Muscle layer of duodenum (tissue), 2 donors: ENCODE measurements around the gene KCNN3.

Source experiments
- H3K27ac ChIP-seq: one replicate; pipeline ENCODE4 v1.7.0; 2013; ENCODE audit warnings: mild to moderate bottlenecking, low read length
- H3K27me3 ChIP-seq: one replicate; pipeline ENCODE4 v1.7.0; 2013; ENCODE audit warnings: low read depth, mild to moderate bottlenecking, control low read depth, low read length
- H3K36me3 ChIP-seq, 2 donors: one replicate each; pipeline ENCODE4 v1.7.0; 2013; ENCODE audit warnings: low read length in 2 of 2, control low read depth in 1 of 2, mild to moderate bottlenecking in 1 of 2; ENCODE audit not compliant: insufficient read depth in 2 of 2, control insufficient read depth in 1 of 2
- H3K4me1 ChIP-seq, 2 donors: one replicate each; pipeline ENCODE4 v1.7.0; 2013; ENCODE audit warnings: low read length in 2 of 2, mild to moderate bottlenecking in 2 of 2, control low read depth in 1 of 2, moderate library complexity in 1 of 2; ENCODE audit not compliant: insufficient read depth in 2 of 2, control insufficient read depth in 1 of 2
- H3K4me3 ChIP-seq, 2 donors: one replicate each; pipeline ENCODE4 v1.7.0; 2013; ENCODE audit warnings: low read length in 2 of 2, low read depth in 1 of 2, mild to moderate bottlenecking in 1 of 2
- H3K9me3 ChIP-seq, 2 donors: one replicate each; pipeline ENCODE4 v1.7.0; 2013; ENCODE audit warnings: low read length in 2 of 2, control low read depth in 1 of 2, mild to moderate bottlenecking in 1 of 2; ENCODE audit not compliant: control insufficient read depth in 1 of 2
- donor health status: healthy.

The KCNN3 gene

DNA sequence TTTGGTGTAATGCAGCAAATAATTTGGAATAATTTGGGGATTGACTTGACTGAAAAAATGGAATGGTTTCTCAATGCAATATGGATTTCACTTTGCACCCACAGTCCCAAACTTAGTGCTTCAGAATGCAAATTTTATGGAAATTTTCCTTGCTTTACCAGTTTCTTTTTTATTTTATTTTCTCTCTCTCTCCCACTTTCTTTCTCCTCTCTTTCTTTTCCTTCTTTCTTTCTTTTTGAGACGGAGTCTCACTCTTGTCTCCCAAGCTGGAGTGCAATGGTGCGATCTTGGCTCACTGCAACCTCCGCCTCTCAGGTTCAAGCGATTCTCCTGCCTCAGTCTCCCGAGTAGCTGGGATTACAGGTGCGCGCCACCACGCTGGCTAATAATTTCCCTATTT lies 110.3 kb downstream of the KCNN3 start:
- no peaks in the 10 kb centered on the region for H3K9me3 ChIP-seq
- no peak overlapping the region for H3K27ac ChIP-seq
- no peaks in the 10 kb centered on the region for H3K27me3 ChIP-seq
- no peak overlapping the region for H3K4me3 ChIP-seq
- peaks cover 0 to 19% of the 10 kb centered on the region in 2 donors for H3K4me1 ChIP-seq
- H3K36me3 ChIP-seq: no peaks in the 10 kb centered on the region

GRCh38 chr1:154759196-154759595 lies 110.9 kb downstream of the KCNN3 start:
- no peaks in the 10 kb centered on the region for H3K27me3 ChIP-seq
- H3K4me1 ChIP-seq: peaks cover 0 to 19% of the 10 kb centered on the region in 2 donors
- H3K27ac ChIP-seq: no peak overlapping the region
- no peaks in the 10 kb centered on the region for H3K36me3 ChIP-seq
- no peak overlapping the region for H3K4me3 ChIP-seq
- H3K9me3 ChIP-seq: no peaks in the 10 kb centered on the region

- H3K4me1 ChIP-seq: peaks cover 0 to 19% of the 10 kb centered on the region in 2 donors
- H3K9me3 ChIP-seq: no peaks in the 10 kb centered on the region
- H3K36me3 ChIP-seq: peaks cover 0 to 4% of the 10 kb centered on the region in 2 donors
- no peaks in the 10 kb centered on the region for H3K27me3 ChIP-seq
- H3K4me3 ChIP-seq: no peak overlapping the region
- no peak overlapping the region for H3K27ac ChIP-seq
Observed at GRCh38 chr1:154758346-154758745, 111.7 kb downstream of the KCNN3 start.

DNA sequence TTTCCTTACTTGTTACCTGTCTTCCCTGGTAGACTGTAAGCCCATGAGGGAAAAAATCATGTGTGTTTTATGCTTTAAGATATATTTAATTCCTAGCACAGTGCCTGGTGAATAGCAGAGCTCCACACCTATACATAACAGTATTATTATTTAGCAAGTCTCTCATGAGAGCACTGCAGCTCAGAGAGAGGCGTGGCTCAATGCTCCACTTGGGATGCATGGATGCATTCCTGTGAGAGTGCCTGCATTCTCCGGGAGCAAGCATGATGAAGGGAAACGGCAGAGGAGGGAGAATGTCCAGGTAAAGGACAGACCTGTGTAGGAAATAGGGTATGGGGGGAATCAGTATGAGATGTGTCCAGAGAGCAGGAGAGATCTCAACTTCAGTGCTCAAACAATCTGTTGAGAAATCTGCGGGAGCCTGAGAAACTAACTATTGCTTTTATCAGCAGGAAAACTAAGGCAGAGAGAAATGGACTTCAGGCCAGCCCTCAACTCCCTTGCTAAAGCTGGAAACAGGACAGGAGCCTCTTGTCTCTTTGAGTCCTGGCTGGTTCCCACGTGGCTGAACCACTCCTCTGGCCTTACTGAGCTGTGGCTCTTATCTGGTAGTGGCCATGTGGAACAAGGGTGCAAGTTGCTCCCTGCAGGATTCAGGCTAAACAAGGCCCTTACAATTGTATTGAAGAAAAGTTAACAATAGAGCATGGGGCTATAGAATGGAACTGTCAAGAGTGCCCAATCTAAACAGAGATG lies 113.1 kb downstream of the KCNN3 start:
- H3K36me3 ChIP-seq: peaks cover 0 to 4% of the 10 kb centered on the region in 2 donors
- H3K27me3 ChIP-seq: no peaks in the 10 kb centered on the region
- no peak overlapping the region for H3K4me3 ChIP-seq
- no peak overlapping the region for H3K27ac ChIP-seq
- peaks cover 0 to 19% of the 10 kb centered on the region in 2 donors for H3K4me1 ChIP-seq
- H3K9me3 ChIP-seq: no peaks in the 10 kb centered on the region

DNA sequence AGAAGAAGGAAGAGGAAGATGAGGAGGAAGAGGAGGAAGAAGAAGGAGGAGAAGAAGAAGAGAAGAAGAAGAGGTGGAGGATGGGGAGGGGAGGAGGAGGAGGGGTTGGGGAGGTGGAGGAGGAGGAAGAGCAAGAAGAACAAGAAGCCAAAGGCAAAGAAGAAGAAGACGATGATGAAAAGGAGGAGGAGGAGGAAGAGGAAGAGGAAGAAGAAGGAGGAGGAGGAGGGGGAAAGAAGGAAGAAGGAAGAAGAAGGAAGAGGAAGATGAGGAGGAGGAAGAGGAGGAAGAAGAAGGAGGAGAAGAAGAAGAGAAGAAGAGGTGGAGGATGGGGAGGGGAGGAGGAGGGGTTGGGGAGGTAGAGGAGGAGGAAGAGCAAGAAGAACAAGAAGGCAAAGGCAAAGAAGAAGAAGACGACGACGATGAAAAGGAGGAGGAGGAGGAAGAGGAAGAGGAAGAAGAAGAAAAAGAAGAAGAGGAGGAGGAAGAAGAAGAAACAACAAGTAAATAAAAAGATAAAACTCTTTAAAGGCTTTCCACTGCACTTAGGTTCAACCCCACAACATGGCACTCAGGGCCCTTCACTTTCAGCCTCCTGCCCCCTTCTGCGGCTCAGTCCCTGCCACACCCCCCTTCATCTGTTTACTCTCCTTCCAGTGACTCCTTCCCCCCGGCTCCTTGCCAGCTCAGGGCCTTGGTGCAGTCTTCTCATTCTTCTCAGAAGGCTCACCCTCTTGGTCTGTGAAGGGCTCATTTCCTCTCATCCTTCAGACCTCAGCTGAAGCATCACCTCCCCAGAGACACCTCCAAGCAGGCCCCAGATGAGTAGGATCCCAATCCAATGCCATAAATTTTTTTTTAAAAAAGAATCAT lies 114.0 kb downstream of the KCNN3 start:
- no peaks in the 10 kb centered on the region for H3K9me3 ChIP-seq
- H3K4me1 ChIP-seq: peaks cover 0 to 26% of the 10 kb centered on the region in 2 donors
- no peaks in the 10 kb centered on the region for H3K27me3 ChIP-seq
- no peak overlapping the region for H3K4me3 ChIP-seq
- no peak overlapping the region for H3K27ac ChIP-seq
- H3K36me3 ChIP-seq: peaks cover 0 to 4% of the 10 kb centered on the region in 2 donors

- no peaks in the 10 kb centered on the region for H3K9me3 ChIP-seq
- H3K4me3 ChIP-seq: no peak overlapping the region
- H3K27me3 ChIP-seq: no peaks in the 10 kb centered on the region
- H3K36me3 ChIP-seq: peaks cover 0 to 4% of the 10 kb centered on the region in 2 donors
- peaks cover 0 to 31% of the 10 kb centered on the region in 2 donors for H3K4me1 ChIP-seq
- H3K27ac ChIP-seq: no peak overlapping the region
Observed at GRCh38 chr1:154753426-154753825, 116.7 kb downstream of the KCNN3 start.

- Histone ChIP-seq H3K9me3 (no peaks in the 10 kb centered on the region), H3K4me3 (no peak overlapping the region), H3K27me3 (no peaks in the 10 kb centered on the region), H3K36me3 (peaks cover 0 to 4% of the 10 kb centered on the region in 2 donors), H3K27ac (peak overlapping the region; percentile 17), H3K4me1 (peaks cover 0 to 30% of the 10 kb centered on the region in 2 donors)
Observed at GRCh38 chr1:154752273-154753030, 117.6 kb downstream of the KCNN3 start.

DNA sequence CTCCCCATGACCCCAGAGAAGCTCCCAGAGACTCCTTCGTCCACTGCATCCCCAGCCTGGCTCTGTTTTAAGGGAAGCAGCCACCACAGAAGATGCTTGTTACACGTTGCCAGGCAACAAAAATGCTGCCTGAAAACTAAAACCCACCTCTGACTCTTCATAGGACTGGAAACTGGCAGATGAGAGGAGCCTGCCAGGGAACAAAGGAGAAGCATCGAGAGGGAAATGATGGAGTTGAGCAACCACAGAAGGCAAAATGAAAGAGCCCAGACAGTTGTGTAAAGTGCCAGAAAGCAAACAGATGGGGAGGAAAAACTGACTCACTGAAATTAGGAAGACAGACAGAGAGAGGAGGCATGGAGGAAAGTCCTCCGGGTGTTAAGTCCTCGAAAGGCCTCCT lies 118.4 kb downstream of the KCNN3 start:
- no peaks in the 10 kb centered on the region for H3K9me3 ChIP-seq
- peaks cover 0 to 4% of the 10 kb centered on the region in 2 donors for H3K36me3 ChIP-seq
- H3K27ac ChIP-seq: peak overlapping the region; percentile 14
- H3K4me3 ChIP-seq: no peak overlapping the region
- no peaks in the 10 kb centered on the region for H3K27me3 ChIP-seq
- H3K4me1 ChIP-seq: peaks cover 6 to 36% of the 10 kb centered on the region in 2 donors

GRCh38 chr1:154750681-154751665 lies 119.1 kb downstream of the KCNN3 start:
- Histone ChIP-seq H3K36me3 (peaks cover 0 to 4% of the 10 kb centered on the region in 2 donors), H3K27ac (peak overlapping the region; percentile 14), H3K4me3 (no peak overlapping the region), H3K27me3 (no peaks in the 10 kb centered on the region), H3K9me3 (no peaks in the 10 kb centered on the region), H3K4me1 (peaks cover 8 to 43% of the 10 kb centered on the region in 2 donors)

- Histone ChIP-seq H3K4me3 (no peak overlapping the region), H3K27ac (no peak overlapping the region), H3K36me3 (peaks cover 0 to 4% of the 10 kb centered on the region in 2 donors), H3K4me1 (peaks cover 14 to 43% of the 10 kb centered on the region in 2 donors), H3K9me3 (no peaks in the 10 kb centered on the region), H3K27me3 (no peaks in the 10 kb centered on the region)
Observed at GRCh38 chr1:154749078-154749760, 120.9 kb downstream of the KCNN3 start.
